Trophoblast cell (in vitro differentiated cells and primary cell): ENCODE data around the gene LAMA3.

Experiments used
- DNase-seq, 2 donors: peaks; one replicate each; pipeline ENCODE4 v3.0.0-alpha.2; 2016
- H2AFZ ChIP-seq: 2 replicates; pipeline ENCODE4 v1.6.1; 2013; ENCODE audit warnings: low read length, moderate library complexity, mild to moderate bottlenecking; ENCODE audit not compliant: insufficient read depth, poor library complexity
- H2AK5ac ChIP-seq: 2 replicates; pipeline ENCODE4 v1.6.1; 2013; ENCODE audit warnings: mild to moderate bottlenecking, low read length
- H2BK120ac ChIP-seq: 2 replicates; pipeline ENCODE4 v1.6.1; 2013; ENCODE audit warnings: low read length, mild to moderate bottlenecking, moderate library complexity; ENCODE audit not compliant: insufficient read depth, poor library complexity
- H2BK12ac ChIP-seq: 2 replicates; pipeline ENCODE4 v1.6.1; 2013; ENCODE audit warnings: mild to moderate bottlenecking, low read length, moderate library complexity
- H2BK5ac ChIP-seq: 2 replicates; pipeline ENCODE4 v1.6.1; 2013; ENCODE audit warnings: low read length, low read depth, moderate library complexity, mild to moderate bottlenecking; ENCODE audit not compliant: poor library complexity
- H3K14ac ChIP-seq: 2 replicates; pipeline ENCODE4 v1.6.1; 2013; ENCODE audit warnings: mild to moderate bottlenecking, low read length
- H3K18ac ChIP-seq: 2 replicates; pipeline ENCODE4 v1.6.1; 2013; ENCODE audit warnings: mild to moderate bottlenecking, low read length
- H3K23ac ChIP-seq: 2 replicates; pipeline ENCODE4 v1.6.1; 2013; ENCODE audit warnings: low read length
- H3K27ac ChIP-seq: 2 replicates; pipeline ENCODE4 v1.5.1; 2013; ENCODE audit warnings: low read depth, mild to moderate bottlenecking, inconsistent platforms, low read length, moderate library complexity
- H3K27me3 ChIP-seq: 2 replicates; pipeline ENCODE4 v1.6.1; 2013; ENCODE audit warnings: inconsistent platforms, mild to moderate bottlenecking, low read length, moderate library complexity; ENCODE audit not compliant: insufficient read depth
- H3K36me3 ChIP-seq, 2 experiments: 1 replicate in 1 of 2; 2 replicates in 1 of 2; pipeline ENCODE4 v1.6.1; 2013; ENCODE audit warnings: low read length in 2 of 2, mild to moderate bottlenecking in 2 of 2, moderate library complexity in 1 of 2; ENCODE audit not compliant: insufficient read depth in 2 of 2, control insufficient read depth in 1 of 2
- H3K4ac ChIP-seq: 2 replicates; pipeline ENCODE4 v1.6.1; 2013; ENCODE audit warnings: low read depth, mild to moderate bottlenecking, low read length, moderate library complexity
- H3K4me1 ChIP-seq, 2 experiments: 1 replicate in 1 of 2; 2 replicates in 1 of 2; pipeline ENCODE4 v1.6.1; 2013; ENCODE audit warnings: low read length in 2 of 2, mild to moderate bottlenecking in 2 of 2, moderate library complexity in 1 of 2; ENCODE audit not compliant: insufficient read depth in 2 of 2, control insufficient read depth in 1 of 2
- H3K4me2 ChIP-seq: 2 replicates; pipeline ENCODE4 v1.6.1; 2013; ENCODE audit warnings: inconsistent platforms, mild to moderate bottlenecking, low read length, moderate library complexity
- H3K4me3 ChIP-seq: 2 replicates; pipeline ENCODE4 v1.5.1; 2013; ENCODE audit warnings: mild to moderate bottlenecking, low read depth, low read length, inconsistent platforms
- H3K79me1 ChIP-seq: one replicate; pipeline ENCODE4 v1.6.1; 2013; ENCODE audit warnings: low read length
- H3K79me2 ChIP-seq: 2 replicates; pipeline ENCODE4 v1.6.1; 2013; ENCODE audit warnings: low read length, mild to moderate bottlenecking; ENCODE audit not compliant: control insufficient read depth, insufficient read depth, poor library complexity
- H3K9ac ChIP-seq: 2 replicates; pipeline ENCODE4 v1.6.1; 2013; ENCODE audit warnings: mild to moderate bottlenecking, low read length
- H3K9me3 ChIP-seq: 2 replicates; pipeline ENCODE4 v1.6.1; 2013; ENCODE audit warnings: low read depth, mild to moderate bottlenecking, control low read depth, inconsistent platforms, low read length; ENCODE audit not compliant: insufficient read depth
- H4K12ac ChIP-seq: 2 replicates; pipeline ENCODE4 v1.6.1; 2013; ENCODE audit warnings: low read depth, mild to moderate bottlenecking, low read length, moderate library complexity
- H4K8ac ChIP-seq: 2 replicates; pipeline ENCODE4 v1.6.1; 2013; ENCODE audit warnings: low read depth, mild to moderate bottlenecking, low read length, moderate library complexity
- H4K91ac ChIP-seq: one replicate; pipeline ENCODE4 v1.6.1; 2013; ENCODE audit warnings: low read depth, mild to moderate bottlenecking, low read length, moderate library complexity
- WGBS: extraction: QIAGEN DNeasy Blood & Tissue Kit; methylation state at CpG from one replicate; pipeline ENCODE4 v1.1.7; 2013; ENCODE audit warnings: missing lambda C conversion rate; ENCODE audit not compliant: insufficient read length, insufficient coverage; ENCODE audit errors: extremely low coverage; 5-methylcytosine and 5-hydroxymethylcytosine counted together

LAMA3 gene

GRCh38 chr18:23890589-23890988, 201.3 kb downstream of the LAMA3 start:
- no peak overlapping the region for H3K23ac ChIP-seq
- no peak overlapping the region for H4K91ac ChIP-seq
- H3K36me3 ChIP-seq, result no peaks in the 10 kb centered on the region
- H4K8ac ChIP-seq, result no peak overlapping the region
- no peak overlapping the region for H2AFZ ChIP-seq
- no peak overlapping the region for H3K4me2 ChIP-seq
- no peaks in the 10 kb centered on the region for H3K79me2 ChIP-seq
- H3K27ac ChIP-seq, result no peak overlapping the region
- no peak overlapping the region for H3K4me3 ChIP-seq
- no peak overlapping the region for H4K12ac ChIP-seq
- H3K18ac ChIP-seq, result no peak overlapping the region
- no peak for DNase-seq
- no peak overlapping the region for H3K4ac ChIP-seq
- H3K9ac ChIP-seq, result no peak overlapping the region
- H3K9me3 ChIP-seq, result peaks cover 2% of the 10 kb centered on the region
- no peak overlapping the region for H2BK5ac ChIP-seq
- no peak overlapping the region for H2BK12ac ChIP-seq
- H3K4me1 ChIP-seq, result no peaks in the 10 kb centered on the region
- H3K14ac ChIP-seq, result no peak overlapping the region
- H2AK5ac ChIP-seq, result no peak overlapping the region
- no peak overlapping the region for H2BK120ac ChIP-seq
- H3K79me1 ChIP-seq, result no peaks in the 10 kb centered on the region
- peaks cover 2% of the 10 kb centered on the region for H3K27me3 ChIP-seq

- Histone ChIP-seq H2AFZ (no peak overlapping the region), H3K9me3 (peaks cover 2% of the 10 kb centered on the region), H3K4me3 (no peak overlapping the region), H3K18ac (no peak overlapping the region), H3K4me2 (no peak overlapping the region), H3K27ac (no peak overlapping the region), H3K4me1 (no peaks in the 10 kb centered on the region), H4K12ac (no peak overlapping the region), H2BK12ac (no peak overlapping the region), H3K23ac (no peak overlapping the region), H2BK5ac (no peak overlapping the region), H3K4ac (no peak overlapping the region), H3K79me2 (no peaks in the 10 kb centered on the region), H3K14ac (no peak overlapping the region), H2AK5ac (no peak overlapping the region), H3K36me3 (no peaks in the 10 kb centered on the region), H3K79me1 (no peaks in the 10 kb centered on the region), H4K91ac (no peak overlapping the region), H2BK120ac (no peak overlapping the region), H3K27me3 (peaks cover 2% of the 10 kb centered on the region), H4K8ac (no peak overlapping the region), H3K9ac (no peak overlapping the region)
- no peak for DNase-seq
- WGBS, result no CpG with 5 or more reads among the region's 5 CpGs
Measured at GRCh38 chr18:23893653-23894052, 204.4 kb downstream of the LAMA3 start.

GRCh38 chr18:23894661-23895175, 205.5 kb downstream of the LAMA3 start:
- Histone ChIP-seq H2BK12ac (no peak overlapping the region), H4K12ac (no peak overlapping the region)
- WGBS, result no CpG with 5 or more reads among the region's 14 CpGs

GRCh38 chr18:23897291-23897690, 208.0 kb downstream of the LAMA3 start:
- H2BK12ac ChIP-seq, result no peak overlapping the region
- peaks cover 2% of the 10 kb centered on the region for H3K27me3 ChIP-seq
- no peak overlapping the region for H3K23ac ChIP-seq
- H3K4ac ChIP-seq, result no peak overlapping the region
- H2BK120ac ChIP-seq, result no peak overlapping the region
- H3K18ac ChIP-seq, result no peak overlapping the region
- no CpG with 5 or more reads among the region's 1 CpG for WGBS
- H2BK5ac ChIP-seq, result no peak overlapping the region
- H3K4me1 ChIP-seq, result no peaks in the 10 kb centered on the region
- no peak overlapping the region for H4K8ac ChIP-seq
- H3K14ac ChIP-seq, result no peak overlapping the region
- no peaks in the 10 kb centered on the region for H3K79me2 ChIP-seq
- no peak overlapping the region for H3K9ac ChIP-seq
- H3K27ac ChIP-seq, result no peak overlapping the region
- H4K91ac ChIP-seq, result no peak overlapping the region
- no peak overlapping the region for H2AK5ac ChIP-seq
- no peaks in the 10 kb centered on the region for H3K36me3 ChIP-seq
- H3K79me1 ChIP-seq, result no peaks in the 10 kb centered on the region
- no peak for DNase-seq
- H4K12ac ChIP-seq, result no peak overlapping the region
- no peak overlapping the region for H3K4me2 ChIP-seq
- no peak overlapping the region for H3K4me3 ChIP-seq
- no peak overlapping the region for H2AFZ ChIP-seq
- H3K9me3 ChIP-seq, result peaks cover 2% of the 10 kb centered on the region

More at GRCh38 chr18:23894661-23895175, 205.5 kb downstream of the LAMA3 start:
- Histone ChIP-seq H3K18ac (no peak overlapping the region), H3K27me3 (peaks cover 2% of the 10 kb centered on the region), H3K4me2 (no peak overlapping the region), H3K79me1 (no peaks in the 10 kb centered on the region), H4K8ac (no peak overlapping the region), H3K4me3 (peak overlapping the region; percentile 53), H2BK120ac (no peak overlapping the region), H3K4ac (no peak overlapping the region), H3K27ac (no peak overlapping the region), H3K9me3 (peaks cover 2% of the 10 kb centered on the region), H3K36me3 (no peaks in the 10 kb centered on the region), H3K9ac (peak overlapping the region; percentile 54), H2AFZ (no peak overlapping the region), H2AK5ac (no peak overlapping the region), H3K14ac (no peak overlapping the region), H2BK5ac (no peak overlapping the region), H3K4me1 (no peaks in the 10 kb centered on the region), H3K79me2 (no peaks in the 10 kb centered on the region), H3K23ac (no peak overlapping the region), H4K91ac (no peak overlapping the region)
- no peak for DNase-seq
